Keratinocyte (primary cell): ENCODE results near the gene ADCY5. TPM values are rescaled to one million over a fixed set of nuclear protein-coding genes. Genes with fewer than 3 reads are reported as not detected.

Experiments used
- DNase-seq: peaks from one replicate; pipeline ENCODE4 v3.0.0-alpha.2; 2011; ENCODE audit warnings: low read depth, missing footprints, low spot score
- FAIRE-seq: peaks from 2 replicates; lab custom pipeline; 2011; peaks lifted over from hg19 to GRCh38; lab: Jason Lieb, UNC
- H2AFZ ChIP-seq: 2 replicates; pipeline ENCODE4 v1.6.0; 2012; ENCODE audit warnings: low read length, control low read depth, inconsistent platforms; ENCODE audit not compliant: control insufficient read depth
- H3K27ac ChIP-seq: 2 replicates; pipeline ENCODE4 v1.5.1; 2011; ENCODE audit warnings: low read length; ENCODE audit not compliant: control insufficient read depth, insufficient read depth
- H3K27me3 ChIP-seq: 3 replicates; pipeline ENCODE4 v1.6.0; 2011; ENCODE audit warnings: low read length; ENCODE audit not compliant: control insufficient read depth, insufficient read depth; ENCODE audit errors: extremely low read depth
- H3K36me3 ChIP-seq, 2 experiments: 2 replicates in 1 of 2; 3 replicates in 1 of 2; pipeline ENCODE4 v1.5.1; 2011; ENCODE audit warnings: low read length in 2 of 2, mild to moderate bottlenecking in 1 of 2; ENCODE audit not compliant: control insufficient read depth in 2 of 2, insufficient read depth in 2 of 2; ENCODE audit errors: extremely low read depth in 1 of 2
- H3K4me1 ChIP-seq: 3 replicates; pipeline ENCODE4 v1.5.1; 2011; ENCODE audit warnings: low read length; ENCODE audit not compliant: control insufficient read depth, insufficient read depth; ENCODE audit errors: extremely low read depth
- H3K4me2 ChIP-seq: 3 replicates; pipeline ENCODE4 v1.6.0; 2011; ENCODE audit warnings: low read depth, low read length; ENCODE audit not compliant: control insufficient read depth, insufficient read depth; ENCODE audit errors: extremely low read depth
- H3K4me3 ChIP-seq, 3 experiments: fragments of 200-600 bp in 1 of 3; sonication (generic) in 1 of 3; 2 replicates in 2 of 3; 3 replicates in 1 of 3; pipeline ENCODE4 v1.5.1; 2011 to 2016; ENCODE audit warnings: low read length in 3 of 3, mild to moderate bottlenecking in 3 of 3, control low read depth in 2 of 3, inconsistent platforms in 1 of 3, low read depth in 1 of 3, mixed read lengths in 1 of 3, mixed run types in 1 of 3, moderate library complexity in 1 of 3; ENCODE audit not compliant: control insufficient read depth in 2 of 3, insufficient read depth in 2 of 3; ENCODE audit errors: extremely low read depth in 1 of 3
- H3K79me2 ChIP-seq: 2 replicates; pipeline ENCODE4 v1.6.0; 2012; ENCODE audit warnings: low read length; ENCODE audit not compliant: control insufficient read depth, insufficient read depth
- H3K9ac ChIP-seq: 3 replicates; pipeline ENCODE4 v1.6.0; 2011; ENCODE audit warnings: low read length; ENCODE audit not compliant: control insufficient read depth, insufficient read depth; ENCODE audit errors: extremely low read depth
- H3K9me1 ChIP-seq: 3 replicates; pipeline ENCODE4 v1.6.0; 2011; ENCODE audit warnings: low read length; ENCODE audit not compliant: control insufficient read depth, insufficient read depth; ENCODE audit errors: extremely low read depth
- H3K9me3 ChIP-seq: 2 replicates; pipeline ENCODE4 v1.5.1; 2012; ENCODE audit warnings: low read depth, low read length; ENCODE audit not compliant: control insufficient read depth
- H4K20me1 ChIP-seq: 3 replicates; pipeline ENCODE4 v1.6.0; 2011; ENCODE audit warnings: low read length; ENCODE audit not compliant: control insufficient read depth, insufficient read depth; ENCODE audit errors: extremely low read depth
- CTCF ChIP-seq, 3 experiments: IDR thresholded peaks in 1 of 3; conservative IDR thresholded peaks in 1 of 3; optimal IDR thresholded peaks in 1 of 3; 2 replicates in 2 of 3; 3 replicates in 1 of 3; pipeline versions ENCODE3 to v1.5.1; 2011; ENCODE audit warnings: low read length in 3 of 3, mild to moderate bottlenecking in 3 of 3, moderate library complexity in 2 of 3, control low read depth in 1 of 3, inconsistent platforms in 1 of 3; ENCODE audit not compliant: insufficient read depth in 2 of 3; ENCODE audit errors: extremely low read depth in 1 of 3
- EZH2 ChIP-seq: IDR thresholded peaks from one replicate; pipeline ENCODE4 v1.6.1; 2012; ENCODE audit warnings: inconsistent platforms, mild to moderate bottlenecking, low read length, moderate library complexity
- dilution Hi-C: fragments of 300-500 bp; cut with MboI; formaldehyde crosslinking; loops from one replicate; pipeline ENCODE4 v1.7.0; 2020; ENCODE audit warnings: low sequenced_read_pairs; ENCODE audit not compliant: extremely low pct_ligation_motif_present
- polyA plus RNA-seq, 5 experiments: library from polyadenylated mRNA; depleted of rRNA in 3 of 5; stranded (reverse) in 3 of 5; stranded (forward) in 1 of 5; unstranded in 1 of 5; fragments of >200 nt; gene quantifications; 1 replicate in 1 of 5; 2 replicates in 3 of 5; 3 replicates in 1 of 5; pipeline versions ENCODE4 v1.2.1 to v1.2.3, GENCODE V29; 2011 to 2012; ENCODE audit warnings: missing spikeins in 2 of 5, low read depth in 1 of 5, low replicate concordance in 1 of 5

The ADCY5 gene
- polyA plus RNA-seq, 1 donor (not counting 4 experiments of a cell fraction or from before 2014, with no cell fraction given) = not detected

GRCh38 chr3:123464211-123464610 lies 15.3 kb upstream of the ADCY5 start:
- Histone ChIP-seq H3K4me3 (no peak overlapping the region), H3K36me3 (no peaks in the 10 kb centered on the region), H3K4me2 (no peak overlapping the region), H3K9ac (no peak overlapping the region), H4K20me1 (no peaks in the 10 kb centered on the region), H3K9me1 (no peaks in the 10 kb centered on the region), H3K27ac (no peak overlapping the region), H2AFZ (no peak overlapping the region), H3K27me3 (peaks cover 33% of the 10 kb centered on the region), H3K9me3 (no peaks in the 10 kb centered on the region), H3K4me1 (no peaks in the 10 kb centered on the region), H3K79me2 (no peaks in the 10 kb centered on the region)
- no peak for FAIRE-seq
- no peak for DNase-seq
- dilution Hi-C loops = no loop called here
- no peak for TF ChIP-seq EZH2
- no peak for TF ChIP-seq CTCF (optimal IDR thresholded peaks at IDR 0.05 in 1 of 3, IDR thresholded peaks at IDR 0.05 in 1 of 3, conservative IDR thresholded peaks at IDR 0.05 in 1 of 3; ENCODE audit: extremely low read depth in 1 of 3, insufficient read depth in 2 of 3, low read length in 3 of 3)

DNA sequence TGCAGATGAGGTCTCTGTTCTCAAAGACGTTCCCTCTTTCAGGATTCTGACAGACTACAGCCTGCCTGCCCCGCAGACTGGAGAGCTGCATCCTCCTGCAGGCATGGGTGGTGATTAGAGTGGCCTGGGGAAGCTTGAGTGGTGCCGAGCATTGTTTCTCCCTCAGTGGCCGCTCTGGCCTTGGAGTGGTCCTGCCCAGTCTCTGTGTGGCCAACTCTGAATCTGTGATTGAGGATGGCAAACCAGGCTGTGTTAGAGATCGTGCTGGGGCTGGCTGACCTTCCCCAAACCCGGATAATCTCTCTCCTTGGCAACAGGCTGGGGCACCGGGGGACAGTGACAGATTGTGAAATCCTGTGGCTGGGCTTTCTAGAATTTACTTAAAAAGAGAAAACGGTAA lies 11.0 kb upstream of the ADCY5 start:
- Histone ChIP-seq H3K9ac (no peak overlapping the region), H3K9me1 (no peaks in the 10 kb centered on the region), H2AFZ (no peak overlapping the region), H4K20me1 (no peaks in the 10 kb centered on the region), H3K4me2 (no peak overlapping the region), H3K79me2 (no peaks in the 10 kb centered on the region), H3K9me3 (no peaks in the 10 kb centered on the region), H3K4me3 (no peak overlapping the region), H3K27me3 (peaks cover 25% of the 10 kb centered on the region), H3K27ac (no peak overlapping the region), H3K36me3 (no peaks in the 10 kb centered on the region), H3K4me1 (no peaks in the 10 kb centered on the region)
- DNase-seq (no peak), FAIRE-seq (no peak)
- TF ChIP-seq CTCF (optimal IDR thresholded peaks at IDR 0.05 in 1 of 3, IDR thresholded peaks at IDR 0.05 in 1 of 3, conservative IDR thresholded peaks at IDR 0.05 in 1 of 3; ENCODE audit: extremely low read depth in 1 of 3, insufficient read depth in 2 of 3, low read length in 3 of 3) (no peak), EZH2 (no peak)
- dilution Hi-C loops = no loop called here
